ENCODE results near the gene POC1A. TPM values are rescaled to one million over a fixed set of nuclear protein-coding genes. Genes with fewer than 3 reads are reported as not detected.
A peak's percentile ranks its signal among the peaks of the same experiment; 100 is the strongest.

POC1A gene
- total and polyA plus RNA-seq, 2 of the 4 experiments (the other 2 are of a cell fraction): 10.6 to 11.5 TPM

DNA sequence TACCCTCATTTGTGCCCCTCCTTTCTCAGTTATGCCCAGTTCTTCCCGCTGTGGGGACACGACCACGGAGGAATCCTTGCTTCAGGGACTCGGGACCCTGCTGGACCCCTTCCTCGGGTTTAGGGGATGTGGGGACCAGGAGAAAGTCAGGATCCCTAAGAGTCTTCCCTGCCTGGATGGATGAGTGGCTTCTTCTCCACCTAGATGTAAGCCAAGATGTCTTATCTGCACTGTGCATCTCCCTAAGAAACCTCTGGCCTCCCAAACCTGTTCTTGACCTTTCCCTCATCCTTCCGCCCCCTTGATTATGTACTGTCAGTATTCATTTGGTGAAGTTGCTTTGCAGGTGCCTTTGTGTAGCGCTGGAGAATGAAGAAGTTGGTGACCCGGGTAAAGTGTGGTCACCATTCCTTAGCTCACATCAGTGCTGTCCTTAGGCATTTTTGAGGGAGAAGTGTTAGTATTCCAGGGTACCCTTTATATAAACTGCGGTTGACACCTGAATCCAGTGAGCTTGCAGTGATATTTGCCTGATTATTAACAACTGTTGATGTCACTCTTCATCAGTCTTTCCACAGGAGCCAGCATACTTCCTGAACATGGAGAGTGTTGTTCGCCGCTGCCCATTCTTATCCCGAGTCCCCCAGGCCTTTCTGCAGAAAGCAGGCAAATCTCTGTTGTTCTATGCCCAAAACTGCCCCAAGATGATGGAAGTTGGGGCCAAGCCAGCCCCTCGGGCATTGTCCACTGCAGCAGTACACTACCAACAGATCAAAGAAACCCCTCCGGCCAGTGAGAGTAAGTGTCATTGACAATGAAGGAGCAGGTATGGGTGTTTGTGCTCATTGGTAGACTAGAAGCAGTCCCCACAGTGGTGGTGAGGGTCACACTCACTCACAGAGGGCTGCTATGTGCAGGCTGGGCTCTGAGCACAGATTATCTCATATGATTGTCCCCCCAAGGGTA is 44.7 kb upstream of the POC1A start:
- H2AK9ac ChIP-seq (replicated peaks; ENCODE audit: low read depth, low read length, poor library complexity): peak overlapping the region; percentile 92
- H3K56ac ChIP-seq (ENCODE audit: extremely low read depth, insufficient read depth, low read length): peak overlapping the region; percentile 70
- H3K36me3 ChIP-seq (ENCODE audit: control insufficient read depth, insufficient read depth, low read length): peaks cover 26% of the 10 kb centered on the region
- 83% methylated on average over 1 of the region's 14 CpGs; no CpG with 5 or more reads in 1 of the 2 experiments for WGBS, 2 experiments (ENCODE audit: extremely low coverage in 2 of 2, insufficient read length in 1 of 2)
- no peaks in the 10 kb centered on the region for H3K9me3 ChIP-seq (ENCODE audit: control insufficient read depth, insufficient read depth, low read length)
- H3K4me2 ChIP-seq (ENCODE audit: low read depth, low read length): peak overlapping the region; percentile 100
- TF ChIP-seq NFE2L2 (IDR thresholded peaks at IDR 0.05; ENCODE audit: low read depth, low read length): no peak
- TF ChIP-seq RFX5 (IDR thresholded peaks at IDR 0.05; ENCODE audit: low read depth, low read length): no peak
- no peak for TF ChIP-seq CEBPB (IDR thresholded peaks at IDR 0.05; ENCODE audit: low read depth, low read length)
- TF ChIP-seq MAZ (IDR thresholded peaks at IDR 0.05; ENCODE audit: borderline replicate concordance, low read depth, low read length): no peak
- TF ChIP-seq, protein P1, sequence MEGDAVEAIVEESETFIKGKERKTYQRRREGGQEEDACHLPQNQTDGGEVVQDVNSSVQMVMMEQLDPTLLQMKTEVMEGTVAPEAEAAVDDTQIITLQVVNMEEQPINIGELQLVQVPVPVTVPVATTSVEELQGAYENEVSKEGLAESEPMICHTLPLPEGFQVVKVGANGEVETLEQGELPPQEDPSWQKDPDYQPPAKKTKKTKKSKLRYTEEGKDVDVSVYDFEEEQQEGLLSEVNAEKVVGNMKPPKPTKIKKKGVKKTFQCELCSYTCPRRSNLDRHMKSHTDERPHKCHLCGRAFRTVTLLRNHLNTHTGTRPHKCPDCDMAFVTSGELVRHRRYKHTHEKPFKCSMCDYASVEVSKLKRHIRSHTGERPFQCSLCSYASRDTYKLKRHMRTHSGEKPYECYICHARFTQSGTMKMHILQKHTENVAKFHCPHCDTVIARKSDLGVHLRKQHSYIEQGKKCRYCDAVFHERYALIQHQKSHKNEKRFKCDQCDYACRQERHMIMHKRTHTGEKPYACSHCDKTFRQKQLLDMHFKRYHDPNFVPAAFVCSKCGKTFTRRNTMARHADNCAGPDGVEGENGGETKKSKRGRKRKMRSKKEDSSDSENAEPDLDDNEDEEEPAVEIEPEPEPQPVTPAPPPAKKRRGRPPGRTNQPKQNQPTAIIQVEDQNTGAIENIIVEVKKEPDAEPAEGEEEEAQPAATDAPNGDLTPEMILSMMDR (conservative IDR thresholded peaks at IDR 0.05; ENCODE audit: low read depth, low read length): no peak
- no peak for TF ChIP-seq MAFK (IDR thresholded peaks at IDR 0.05; ENCODE audit: low read depth, low read length)
- no peak for TF ChIP-seq POLR2A (IDR thresholded peaks at IDR 0.05; ENCODE audit: low read depth, low read length)
- TF ChIP-seq MXI1 (IDR thresholded peaks at IDR 0.05; ENCODE audit: borderline replicate concordance, low read depth, low read length): no peak
- no peak for TF ChIP-seq FOS (IDR thresholded peaks at IDR 0.05; ENCODE audit: low read depth, low read length)
- TF ChIP-seq, protein P2, sequence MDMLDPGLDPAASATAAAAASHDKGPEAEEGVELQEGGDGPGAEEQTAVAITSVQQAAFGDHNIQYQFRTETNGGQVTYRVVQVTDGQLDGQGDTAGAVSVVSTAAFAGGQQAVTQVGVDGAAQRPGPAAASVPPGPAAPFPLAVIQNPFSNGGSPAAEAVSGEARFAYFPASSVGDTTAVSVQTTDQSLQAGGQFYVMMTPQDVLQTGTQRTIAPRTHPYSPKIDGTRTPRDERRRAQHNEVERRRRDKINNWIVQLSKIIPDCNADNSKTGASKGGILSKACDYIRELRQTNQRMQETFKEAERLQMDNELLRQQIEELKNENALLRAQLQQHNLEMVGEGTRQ (IDR thresholded peaks at IDR 0.05; ENCODE audit: low read depth, low read length): no peak
- no peak for TF ChIP-seq RAD21 (IDR thresholded peaks at IDR 0.05; ENCODE audit: low read length)
- no peak for TF ChIP-seq CHD1 (IDR thresholded peaks at IDR 0.05; ENCODE audit: low read depth, low read length)
- H3K9ac ChIP-seq (ENCODE audit: low read depth, low read length): peak overlapping the region; percentile 82
- POLR2A ChIA-PET (ENCODE audit: unreplicated experiment): no interaction called here
- ATAC-seq (ENCODE audit: low read depth) (no peak), DNase-seq (no peak)
- H2BK20ac ChIP-seq (ENCODE audit: low read depth, low read length): no peak overlapping the region
- peak overlapping the region; percentile 66 for H3K23ac ChIP-seq (ENCODE audit: low read depth, low read length)
- H4K91ac ChIP-seq (ENCODE audit: insufficient read depth, low read depth, low read length): peak overlapping the region; percentile 43; the same call in 1 of the 2 replicates
- H3K27ac ChIP-seq (ENCODE audit: insufficient read depth, low read length): peak overlapping the region; percentile 81
- intact Hi-C loops (cut with micrococcal nuclease): loop anchor here (5.0 kb wide), 2 partner anchors 47 to 202 kb away; partner anchors contain the start of genes POC1A and RPL29
- CTCF ChIA-PET: no interaction called here
- peak overlapping the region; percentile 24; the same call in 1 of the 2 replicates for H4K5ac ChIP-seq (ENCODE audit: low read depth, low read length)
- H3K27me3 ChIP-seq (ENCODE audit: control insufficient read depth, insufficient read depth, low read length): no peaks in the 10 kb centered on the region
- H2BK15ac ChIP-seq (ENCODE audit: low read depth, low read length): no peak overlapping the region; the same call in 2 of the 3 replicates
- H2BK120ac ChIP-seq (ENCODE audit: low read depth, low read length): 0 out of 2 replicates have a peak overlapping the region, but pooled peaks have one; percentile 12
- H4K8ac ChIP-seq (ENCODE audit: low read depth in 2 of 2, low read length in 2 of 2): peak overlapping the region; percentile 7 to 19; a peak in 2 of 4 replicates
- peak overlapping the region; percentile 85 for H3K4me3 ChIP-seq (ENCODE audit: insufficient read depth, low read depth, low read length)
- H3K79me1 ChIP-seq (ENCODE audit: low read depth in 1 of 2, low read length in 2 of 2): peaks cover 21 to 63% of the 10 kb centered on the region in 2 experiments
- peaks cover 34% of the 10 kb centered on the region for H3K4me1 ChIP-seq (ENCODE audit: control insufficient read depth, insufficient read depth, low read length)
- H4K20me1 ChIP-seq (ENCODE audit: insufficient read depth, low read length): peaks cover 12% of the 10 kb centered on the region
- dilution Hi-C loops (cut with HindIII; ENCODE audit: low sequenced_read_pairs, unreplicated experiment): no loop called here
- H3K14ac ChIP-seq (replicated peaks; ENCODE audit: low read depth, low read length): peak overlapping the region; percentile 82
- no TSS peak for BruUV-seq (replicated peaks)
- peaks cover 33% of the 10 kb centered on the region for H3K9me1 ChIP-seq (ENCODE audit: insufficient read depth, low read length)
- peak overlapping the region; percentile 97 for H2AFZ ChIP-seq (replicated peaks; ENCODE audit: low read length, poor library complexity)
- peak overlapping the region; percentile 71 for H2AK5ac ChIP-seq (ENCODE audit: low read depth, low read length)
- H2BK5ac ChIP-seq (ENCODE audit: low read depth, low read length, poor library complexity, severe bottlenecking): peak overlapping the region; percentile 82
- in situ Hi-C loops (cut with MboI; ENCODE audit: low sequenced_read_pairs): no loop called here
- peak overlapping the region; percentile 21; the same call in 1 of the 2 replicates for H3K18ac ChIP-seq (ENCODE audit: low read depth, low read length)
- H3K4ac ChIP-seq (ENCODE audit: low read depth, low read length): peak overlapping the region; percentile 36

Data from IMR-90 (cell line).